Fibroblast of lung (primary cell): Measurements from ENCODE around the gene STARD7. TPM values are rescaled to one million over a fixed set of nuclear protein-coding genes. Genes with fewer than 3 reads are reported as not detected.

Experiments used
- DNase-seq, 2 donors: peaks; one replicate each; pipeline versions ENCODE4 v3.0.0 to v3.0.0-alpha.2; 2010; ENCODE audit warnings: low read depth in 2 of 2
- H2AFZ ChIP-seq: 2 replicates; pipeline ENCODE4 v1.5.1; 2012; ENCODE audit warnings: low read length, control low read depth, inconsistent platforms
- H3K27ac ChIP-seq: 2 replicates; pipeline ENCODE4 v1.5.1; 2011; ENCODE audit warnings: low read length, control low read depth; ENCODE audit not compliant: insufficient read depth
- H3K27me3 ChIP-seq: 2 replicates; pipeline ENCODE4 v1.5.1; 2011; ENCODE audit warnings: mild to moderate bottlenecking, low read length; ENCODE audit not compliant: control insufficient read depth, insufficient read depth
- H3K36me3 ChIP-seq: 2 replicates; pipeline ENCODE4 v1.5.1; 2011; ENCODE audit warnings: low read length; ENCODE audit not compliant: control insufficient read depth, insufficient read depth
- H3K4me1 ChIP-seq: 2 replicates; pipeline ENCODE4 v1.5.1; 2011; ENCODE audit warnings: low read length; ENCODE audit not compliant: control insufficient read depth, insufficient read depth; ENCODE audit errors: extremely low read depth
- H3K4me2 ChIP-seq: 2 replicates; pipeline ENCODE4 v1.5.1; 2011; ENCODE audit warnings: low read length, control low read depth; ENCODE audit not compliant: insufficient read depth; ENCODE audit errors: extremely low read depth
- H3K4me3 ChIP-seq, 4 experiments: fragments of 200-600 bp in 1 of 4; sonication (generic) in 1 of 4; replicated peaks in 1 of 4; 2 replicates each; pipeline ENCODE4 v1.5.1; 2011 to 2016; ENCODE audit warnings: low read length in 4 of 4, low read depth in 3 of 4, mild to moderate bottlenecking in 3 of 4, control low read depth in 2 of 4, inconsistent platforms in 1 of 4, mixed read lengths in 1 of 4; ENCODE audit not compliant: insufficient read depth in 1 of 4; ENCODE audit errors: control extremely low read depth in 1 of 4
- H3K79me2 ChIP-seq: 2 replicates; pipeline ENCODE4 v1.5.1; 2012; ENCODE audit warnings: mild to moderate bottlenecking, low read length, inconsistent platforms; ENCODE audit not compliant: control insufficient read depth, insufficient read depth
- H3K9ac ChIP-seq: 2 replicates; pipeline ENCODE4 v1.5.1; 2011; ENCODE audit warnings: mild to moderate bottlenecking, low read length, control low read depth; ENCODE audit not compliant: insufficient read depth
- H3K9me3 ChIP-seq: 2 replicates; pipeline ENCODE4 v1.5.1; 2012; ENCODE audit warnings: low read depth, low read length; ENCODE audit not compliant: control insufficient read depth, insufficient read depth
- H4K20me1 ChIP-seq: 2 replicates; pipeline ENCODE4 v1.5.1; 2011; ENCODE audit warnings: low read length; ENCODE audit not compliant: control insufficient read depth, insufficient read depth; ENCODE audit errors: extremely low read depth
- EZH2 ChIP-seq: IDR thresholded peaks from 2 replicates; pipeline ENCODE4 v1.5.1; 2012; ENCODE audit warnings: low read length, control low read depth, mild to moderate bottlenecking; ENCODE audit errors: missing control alignments
- polyA plus RNA-seq, 2 donors: library from polyadenylated mRNA; depleted of rRNA in 1 of 2; stranded (reverse) in 1 of 2; unstranded in 1 of 2; fragments of >200 nt; gene quantifications; 2 replicates each; pipeline ENCODE4 v1.2.1, GENCODE V29; 2011 to 2012; ENCODE audit warnings: missing spikeins in 1 of 2
- total RNA-seq: library from RNA; depleted of rRNA; stranded (reverse); fragments of >200 nt; gene quantifications from 2 replicates; pipeline ENCODE4 v1.2.1, GENCODE V29; 2014
- TF ChIP-seq, protein P1 (sequence below), 2 donors: IDR thresholded peaks in 1 of 2; conservative IDR thresholded peaks in 1 of 2; 1 replicate in 1 of 2; 2 replicates in 1 of 2; pipeline ENCODE4 v1.5.1; 2011 to 2012; ENCODE audit warnings: low read length in 2 of 2, control low read depth in 1 of 2, inconsistent platforms in 1 of 2, low read depth in 1 of 2, mild to moderate bottlenecking in 1 of 2

Gene STARD7
- total and polyA plus RNA-seq, 2 donors (not counting 1 experiment from before 2014, with no cell fraction given) = 109 to 121 TPM

DNA sequence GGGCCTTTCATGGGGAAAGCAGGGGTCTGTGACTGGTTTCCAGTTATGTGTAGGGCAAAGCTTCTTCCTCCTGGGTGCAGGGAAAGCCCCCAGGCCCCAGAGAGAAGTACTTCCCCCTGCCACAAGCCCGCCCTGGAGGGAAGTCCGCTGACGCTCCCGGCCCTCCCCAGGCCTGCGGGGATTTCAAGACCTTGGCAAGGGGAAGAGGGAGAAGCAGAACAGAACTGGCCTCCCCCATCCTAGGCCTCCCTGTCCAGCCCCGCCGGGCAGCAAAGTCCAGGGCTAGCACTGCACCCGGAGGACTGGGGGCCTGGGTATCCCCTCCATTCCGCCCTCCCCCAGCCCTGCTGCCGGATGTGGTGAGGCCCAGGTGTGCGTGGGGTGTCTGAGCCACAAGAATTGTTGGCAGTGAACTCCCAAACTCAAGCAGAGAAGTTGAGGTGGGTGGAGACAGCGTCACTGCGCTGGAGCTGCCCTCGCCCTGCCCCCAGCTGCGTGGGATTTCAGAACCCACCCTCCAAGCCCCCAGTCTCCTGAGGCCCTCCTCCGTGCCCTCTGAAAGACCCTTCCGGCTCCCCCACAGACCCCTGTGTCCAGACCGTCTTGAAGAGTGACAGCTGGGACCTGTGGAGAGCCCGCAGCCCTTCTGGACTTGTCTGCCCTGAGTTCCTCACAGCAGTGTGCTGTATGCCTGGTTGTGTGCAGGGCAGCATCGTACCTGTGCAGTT lies 62.3 kb downstream of the STARD7 start:
- Histone ChIP-seq H3K27ac (no peak overlapping the region), H3K4me1 (peaks cover 4% of the 10 kb centered on the region), H2AFZ (no peak overlapping the region), H4K20me1 (no peaks in the 10 kb centered on the region), H3K36me3 (no peaks in the 10 kb centered on the region), H3K79me2 (no peaks in the 10 kb centered on the region), H3K4me2 (no peak overlapping the region), H3K9ac (no peak overlapping the region), H3K9me3 (no peaks in the 10 kb centered on the region), H3K4me3 (no peak overlapping the region), H3K27me3 (no peaks in the 10 kb centered on the region)
- TF ChIP-seq, protein P1, sequence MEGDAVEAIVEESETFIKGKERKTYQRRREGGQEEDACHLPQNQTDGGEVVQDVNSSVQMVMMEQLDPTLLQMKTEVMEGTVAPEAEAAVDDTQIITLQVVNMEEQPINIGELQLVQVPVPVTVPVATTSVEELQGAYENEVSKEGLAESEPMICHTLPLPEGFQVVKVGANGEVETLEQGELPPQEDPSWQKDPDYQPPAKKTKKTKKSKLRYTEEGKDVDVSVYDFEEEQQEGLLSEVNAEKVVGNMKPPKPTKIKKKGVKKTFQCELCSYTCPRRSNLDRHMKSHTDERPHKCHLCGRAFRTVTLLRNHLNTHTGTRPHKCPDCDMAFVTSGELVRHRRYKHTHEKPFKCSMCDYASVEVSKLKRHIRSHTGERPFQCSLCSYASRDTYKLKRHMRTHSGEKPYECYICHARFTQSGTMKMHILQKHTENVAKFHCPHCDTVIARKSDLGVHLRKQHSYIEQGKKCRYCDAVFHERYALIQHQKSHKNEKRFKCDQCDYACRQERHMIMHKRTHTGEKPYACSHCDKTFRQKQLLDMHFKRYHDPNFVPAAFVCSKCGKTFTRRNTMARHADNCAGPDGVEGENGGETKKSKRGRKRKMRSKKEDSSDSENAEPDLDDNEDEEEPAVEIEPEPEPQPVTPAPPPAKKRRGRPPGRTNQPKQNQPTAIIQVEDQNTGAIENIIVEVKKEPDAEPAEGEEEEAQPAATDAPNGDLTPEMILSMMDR (conservative IDR thresholded peaks at IDR 0.05 in 1 of 2, IDR thresholded peaks at IDR 0.05 in 1 of 2; ENCODE audit: low read depth in 1 of 2, low read length in 2 of 2) = no peak
- TF ChIP-seq EZH2 = no peak
- DNase-seq = peak in 1 of 2 donors; percentile 77

DNA sequence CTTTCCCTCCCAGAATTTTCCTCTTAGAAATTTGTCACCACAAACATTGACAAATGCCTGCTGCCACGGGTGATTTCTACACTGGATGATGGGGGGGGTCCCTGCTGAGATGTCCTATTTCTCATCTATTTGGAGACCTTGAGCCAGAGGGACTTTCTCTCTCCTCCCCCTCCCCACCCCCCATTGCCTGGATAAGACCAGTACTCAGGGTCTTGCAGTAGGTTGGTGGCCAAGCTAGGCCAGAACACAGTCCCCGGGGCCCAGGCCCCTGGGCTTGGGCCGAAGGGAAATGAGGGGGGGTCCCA lies 62.8 kb downstream of the STARD7 start:
- no peak for TF ChIP-seq EZH2
- TF ChIP-seq, protein P1 (conservative IDR thresholded peaks at IDR 0.05 in 1 of 2, IDR thresholded peaks at IDR 0.05 in 1 of 2; ENCODE audit: low read depth in 1 of 2, low read length in 2 of 2) = no peak
- Histone ChIP-seq H3K4me1 (peaks cover 4% of the 10 kb centered on the region), H3K4me2 (no peak overlapping the region), H3K9ac (no peak overlapping the region), H2AFZ (no peak overlapping the region), H3K27me3 (no peaks in the 10 kb centered on the region), H3K9me3 (no peaks in the 10 kb centered on the region), H3K27ac (no peak overlapping the region), H3K36me3 (no peaks in the 10 kb centered on the region), H3K79me2 (no peaks in the 10 kb centered on the region), H4K20me1 (no peaks in the 10 kb centered on the region), H3K4me3 (no peak overlapping the region)
- no peak for DNase-seq

DNA sequence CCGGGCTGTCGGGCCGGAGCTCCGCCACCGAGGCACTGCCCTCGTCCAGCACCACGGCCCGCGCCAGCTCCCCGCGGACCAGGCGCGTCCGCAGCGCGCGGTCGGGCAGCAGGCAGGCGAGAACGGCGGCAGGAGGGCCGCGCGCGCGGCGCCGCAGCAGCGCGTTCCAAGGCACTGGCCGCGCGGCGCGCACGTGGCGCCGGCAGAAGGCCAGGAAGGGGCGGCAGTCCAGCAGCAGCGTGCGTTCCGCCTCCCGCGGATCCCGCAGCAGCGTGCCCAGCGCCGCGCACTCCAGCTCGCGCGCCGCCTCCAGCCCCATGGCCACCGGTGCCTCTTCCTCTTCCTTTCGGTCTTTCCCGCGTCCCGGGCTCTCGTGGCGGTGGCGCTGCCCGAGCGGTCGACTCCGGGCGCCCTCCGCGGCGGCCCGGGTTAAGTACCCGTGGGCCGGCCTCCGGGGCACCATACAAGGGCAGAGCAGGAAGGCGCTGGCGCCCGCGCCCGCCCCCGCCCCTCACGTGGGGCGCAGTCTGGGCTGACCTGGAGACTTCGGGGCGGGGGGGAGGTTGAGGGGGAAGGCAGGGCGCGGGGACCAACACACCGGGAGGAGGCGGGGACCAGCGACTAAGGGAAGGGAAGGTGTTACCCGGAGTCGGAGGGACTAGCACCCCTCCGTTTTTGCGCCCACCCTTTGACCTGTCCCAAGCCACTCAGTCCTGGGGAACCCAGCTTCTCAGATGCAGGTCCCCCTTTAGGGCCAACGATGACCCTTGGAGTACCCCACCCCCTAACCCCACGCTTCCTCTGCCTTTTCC lies 63.4 kb downstream of the STARD7 start, which contains the start of gene DUSP2:
DUSP2 (minus strand) TSS at position 405 of the 812 bp plus-strand sequence; CDS start at position 319, 86 bp downstream.
- Histone ChIP-seq H3K9ac (peak within 1 kb of the TSS; percentile 30), H3K4me2 (peak within 1 kb of the TSS; percentile 88), H4K20me1 (no peaks in the 10 kb centered on the region), H3K36me3 (no peaks in the 10 kb centered on the region), H3K4me3 (peak within 1 kb of the TSS; percentile 21 to 59 (median 42)), H3K27me3 (no peaks in the 10 kb centered on the region), H3K27ac (no peak within 1 kb of the TSS), H3K4me1 (peaks cover 4% of the 10 kb centered on the region), H3K9me3 (no peaks in the 10 kb centered on the region), H3K79me2 (no peaks in the 10 kb centered on the region), H2AFZ (peak within 1 kb of the TSS; percentile 64)
- peak; percentile 45 to 78 for DNase-seq
- TF ChIP-seq, protein P1 (conservative IDR thresholded peaks at IDR 0.05 in 1 of 2, IDR thresholded peaks at IDR 0.05 in 1 of 2; ENCODE audit: low read depth in 1 of 2, low read length in 2 of 2) = no peak
- TF ChIP-seq EZH2 = no peak
